IMR-90 (cell line): ENCODE data around the gene VIPR2. TPM values are rescaled to one million over a fixed set of nuclear protein-coding genes. Genes with fewer than 3 reads are reported as not detected.

Experiments
- ATAC-seq: fragments of 200-7000 bp; cut with Tn5 transposase; 2 replicates; pipeline ENCODE4 v1.9.1; 2020; ENCODE audit warnings: low read depth, mild to moderate bottlenecking, moderate library complexity
- BruUV-seq: library from RNA; stranded (reverse); fragments of 400-500 nt; replicated peaks from 2 replicates; lab custom pipeline; 2021; lab: Mats Ljungman, UMichigan
- CTCF ChIA-PET: fragments of 300-600 bp; formaldehyde crosslinking; extraction: SDS; loops from one replicate; lab custom pipeline; 2021; ENCODE audit warnings: antibody characterized with exemption; lab: Yijun Ruan, JAX
- POLR2A ChIA-PET: fragments of 300-600 bp; sonication (Branson Sonifier 250); formaldehyde crosslinking; loops from one replicate; lab custom pipeline; 2022; ENCODE audit warnings: antibody characterized with exemption; ENCODE audit not compliant: unreplicated experiment; lab: Charles Lee
- DNase-seq: peaks from one replicate; pipeline ENCODE4 v3.0.0; 2013
- H2AFZ ChIP-seq: replicated peaks from 2 replicates; pipeline ENCODE3; 2013; ENCODE audit warnings: low read length, mild to moderate bottlenecking; ENCODE audit not compliant: poor library complexity
- H2AK5ac ChIP-seq: 2 replicates; pipeline ENCODE4 v1.6.1; 2013; ENCODE audit warnings: low read depth, low read length, inconsistent platforms
- H2AK9ac ChIP-seq: replicated peaks from 2 replicates; pipeline ENCODE3; 2013; ENCODE audit warnings: mild to moderate bottlenecking, low read depth, low read length, moderate library complexity; ENCODE audit not compliant: poor library complexity
- H2BK120ac ChIP-seq: 2 replicates; pipeline ENCODE4 v1.6.1; 2013; ENCODE audit warnings: low read depth, low read length, inconsistent platforms
- H2BK15ac ChIP-seq: 3 replicates; pipeline ENCODE4 v1.6.1; 2013; ENCODE audit warnings: low read depth, low read length, inconsistent platforms
- H2BK20ac ChIP-seq: 2 replicates; pipeline ENCODE4 v1.6.1; 2013; ENCODE audit warnings: low read depth, mild to moderate bottlenecking, inconsistent platforms, low read length, moderate library complexity
- H2BK5ac ChIP-seq: 2 replicates; pipeline ENCODE4 v1.6.1; 2013; ENCODE audit warnings: mild to moderate bottlenecking, low read depth, low read length, inconsistent platforms; ENCODE audit not compliant: poor library complexity, severe bottlenecking
- H3K14ac ChIP-seq: replicated peaks from 2 replicates; pipeline ENCODE4 v1.6.1; 2013; ENCODE audit warnings: low read depth, low read length, inconsistent platforms
- H3K18ac ChIP-seq: 2 replicates; pipeline ENCODE4 v1.6.1; 2013; ENCODE audit warnings: low read depth, low read length, control low read depth
- H3K23ac ChIP-seq: 2 replicates; pipeline ENCODE4 v1.6.1; 2013; ENCODE audit warnings: low read depth, low read length, inconsistent platforms
- H3K27ac ChIP-seq: 2 replicates; pipeline ENCODE4 v1.5.1; 2013; ENCODE audit warnings: mild to moderate bottlenecking, control low read depth, low read length; ENCODE audit not compliant: insufficient read depth
- H3K27me3 ChIP-seq: 2 replicates; pipeline ENCODE4 v1.6.1; 2013; ENCODE audit warnings: low read length; ENCODE audit not compliant: control insufficient read depth, insufficient read depth
- H3K36me3 ChIP-seq: 2 replicates; pipeline ENCODE4 v1.6.1; 2013; ENCODE audit warnings: low read length, mixed read lengths; ENCODE audit not compliant: control insufficient read depth, insufficient read depth
- H3K4ac ChIP-seq: 2 replicates; pipeline ENCODE4 v1.6.1; 2013; ENCODE audit warnings: low read depth, low read length, inconsistent platforms
- H3K4me1 ChIP-seq: 2 replicates; pipeline ENCODE4 v1.6.1; 2013; ENCODE audit warnings: low read length, mixed read lengths; ENCODE audit not compliant: control insufficient read depth, insufficient read depth
- H3K4me2 ChIP-seq: 2 replicates; pipeline ENCODE4 v1.6.1; 2013; ENCODE audit warnings: low read depth, mild to moderate bottlenecking, control low read depth, low read length, moderate library complexity
- H3K4me3 ChIP-seq: 2 replicates; pipeline ENCODE4 v1.5.1; 2013; ENCODE audit warnings: low read depth, mild to moderate bottlenecking, control low read depth, low read length, moderate library complexity; ENCODE audit not compliant: insufficient read depth
- H3K56ac ChIP-seq: 2 replicates; pipeline ENCODE4 v1.6.1; 2013; ENCODE audit warnings: low read length, inconsistent platforms; ENCODE audit not compliant: insufficient read depth; ENCODE audit errors: extremely low read depth
- H3K79me1 ChIP-seq, 2 experiments: 2 replicates each; pipeline ENCODE4 v1.6.1; 2013; ENCODE audit warnings: low read length in 2 of 2, inconsistent platforms in 1 of 2, low read depth in 1 of 2
- H3K9ac ChIP-seq: 2 replicates; pipeline ENCODE4 v1.6.1; 2013; ENCODE audit warnings: low read depth, low read length, control low read depth
- H3K9me1 ChIP-seq: 2 replicates; pipeline ENCODE4 v1.6.1; 2013; ENCODE audit warnings: low read length, inconsistent platforms; ENCODE audit not compliant: insufficient read depth
- H3K9me3 ChIP-seq: 2 replicates; pipeline ENCODE4 v1.6.1; 2013; ENCODE audit warnings: low read length; ENCODE audit not compliant: control insufficient read depth, insufficient read depth
- H4K20me1 ChIP-seq: 2 replicates; pipeline ENCODE4 v1.6.1; 2013; ENCODE audit warnings: low read length, inconsistent platforms; ENCODE audit not compliant: insufficient read depth
- H4K5ac ChIP-seq: 2 replicates; pipeline ENCODE4 v1.6.1; 2013; ENCODE audit warnings: mild to moderate bottlenecking, low read depth, low read length, control low read depth
- H4K8ac ChIP-seq, 2 experiments: 2 replicates each; pipeline ENCODE4 v1.6.1; 2013; ENCODE audit warnings: low read depth in 2 of 2, low read length in 2 of 2, control low read depth in 1 of 2, inconsistent platforms in 1 of 2
- H4K91ac ChIP-seq: 2 replicates; pipeline ENCODE4 v1.6.1; 2013; ENCODE audit warnings: low read depth, low read length, inconsistent platforms; ENCODE audit not compliant: insufficient read depth
- BHLHE40 ChIP-seq: fragments of 150-350 bp; IDR thresholded peaks from 2 replicates; pipeline ENCODE4 v1.6.1; 2016; ENCODE audit warnings: mild to moderate bottlenecking, low read depth, low read length
- CEBPB ChIP-seq: IDR thresholded peaks from 2 replicates; pipeline ENCODE4 v1.6.1; 2012; ENCODE audit warnings: low read depth, low read length, improper control_type of control experiment
- CHD1 ChIP-seq: IDR thresholded peaks from 2 replicates; pipeline ENCODE4 v1.6.1; 2012; ENCODE audit warnings: low read depth, low read length, improper control_type of control experiment
- CTCF ChIP-seq: conservative IDR thresholded peaks from 2 replicates; pipeline ENCODE4 v1.5.1; 2012; ENCODE audit warnings: mild to moderate bottlenecking, low read depth, low read length, improper control_type of control experiment
- ELK1 ChIP-seq: fragments of 150-350 bp; IDR thresholded peaks from 2 replicates; pipeline ENCODE4 v1.6.1; 2016; ENCODE audit warnings: low read depth, mild to moderate bottlenecking, low read length, moderate library complexity, borderline replicate concordance
- FOS ChIP-seq: fragments of 150-350 bp; IDR thresholded peaks from 2 replicates; pipeline ENCODE4 v1.6.1; 2016; ENCODE audit warnings: low read depth, low read length
- MAFK ChIP-seq: IDR thresholded peaks from 2 replicates; pipeline ENCODE4 v1.6.1; 2012; ENCODE audit warnings: low read depth, low read length, improper control_type of control experiment
- MAZ ChIP-seq: IDR thresholded peaks from 2 replicates; pipeline ENCODE4 v1.6.1; 2012; ENCODE audit warnings: low read depth, mild to moderate bottlenecking, low read length, improper control_type of control experiment, moderate library complexity, borderline replicate concordance
- MXI1 ChIP-seq: IDR thresholded peaks from 2 replicates; pipeline ENCODE4 v1.6.1; 2012; ENCODE audit warnings: low read depth, mild to moderate bottlenecking, low read length, moderate library complexity, borderline replicate concordance
- NFE2L2 ChIP-seq: fragments of 150-350 bp; IDR thresholded peaks from 2 replicates; pipeline ENCODE4 v1.6.1; 2016; ENCODE audit warnings: low read depth, mild to moderate bottlenecking, low read length
- POLR2A ChIP-seq: IDR thresholded peaks from 2 replicates; pipeline ENCODE4 v1.6.1; 2012; ENCODE audit warnings: mild to moderate bottlenecking, low read depth, low read length
- RAD21 ChIP-seq: IDR thresholded peaks from 2 replicates; pipeline ENCODE4 v1.6.1; 2012; ENCODE audit warnings: low read length, improper control_type of control experiment
- RCOR1 ChIP-seq: IDR thresholded peaks from 2 replicates; pipeline ENCODE4 v1.6.1; 2012; ENCODE audit warnings: mild to moderate bottlenecking, low read length, improper control_type of control experiment; ENCODE audit not compliant: insufficient replicate concordance
- RFX5 ChIP-seq: IDR thresholded peaks from 2 replicates; pipeline ENCODE4 v1.8.0; 2012; ENCODE audit warnings: low read depth, mild to moderate bottlenecking, low read length, moderate library complexity
- SMC3 ChIP-seq: fragments of 150-350 bp; IDR thresholded peaks from 2 replicates; pipeline ENCODE4 v1.6.1; 2016; ENCODE audit warnings: low read depth, mild to moderate bottlenecking, antibody characterized with exemption, low read length, moderate library complexity
- WGBS, 2 experiments: methylation state at CpG; one replicate each; pipeline versions ENCODE4 v1.1.5 to v1.1.7; 2013; ENCODE audit warnings: missing lambda C conversion rate in 2 of 2; ENCODE audit not compliant: insufficient read length in 1 of 2; ENCODE audit errors: extremely low coverage in 2 of 2; 5-methylcytosine and 5-hydroxymethylcytosine counted together
- dilution Hi-C: fragments of 300-500 bp; cut with HindIII; formaldehyde crosslinking; loops from one replicate; pipeline ENCODE4 v1.14.3; 2018; ENCODE audit warnings: low sequenced_read_pairs; ENCODE audit not compliant: unreplicated experiment
- in situ Hi-C: fragments of 300-500 bp; cut with MboI; formaldehyde crosslinking; loops from 3 replicates; pipeline ENCODE4 v1.14.3; 2019; ENCODE audit warnings: low sequenced_read_pairs, inconsistent platforms, mixed read lengths
- intact Hi-C: fragments of 100-400 bp; cut with micrococcal nuclease; formaldehyde crosslinking; loops from 2 replicates; pipeline ENCODE4 v1.10.0; 2022
- polyA plus RNA-seq, 3 experiments: library from polyadenylated mRNA; depleted of rRNA; stranded (reverse); fragments of >200 nt; gene quantifications; 2 replicates each; pipeline ENCODE4 v1.2.3, GENCODE V29; 2012; ENCODE audit warnings: low replicate concordance in 1 of 3
- total RNA-seq: library from RNA; depleted of rRNA; stranded (reverse); fragments of >200 nt; gene quantifications from 2 replicates; pipeline ENCODE4 v1.2.3, GENCODE V29; 2012
- TF ChIP-seq, protein P1 (sequence below): fragments of 150-350 bp; IDR thresholded peaks from 2 replicates; pipeline ENCODE4 v1.6.1; 2017; ENCODE audit warnings: mild to moderate bottlenecking, antibody characterized with exemption, low read length, low read depth

Gene VIPR2
- total and polyA plus RNA-seq, 2 of the 4 experiments (the other 2 are of a cell fraction), result not detected

DNA sequence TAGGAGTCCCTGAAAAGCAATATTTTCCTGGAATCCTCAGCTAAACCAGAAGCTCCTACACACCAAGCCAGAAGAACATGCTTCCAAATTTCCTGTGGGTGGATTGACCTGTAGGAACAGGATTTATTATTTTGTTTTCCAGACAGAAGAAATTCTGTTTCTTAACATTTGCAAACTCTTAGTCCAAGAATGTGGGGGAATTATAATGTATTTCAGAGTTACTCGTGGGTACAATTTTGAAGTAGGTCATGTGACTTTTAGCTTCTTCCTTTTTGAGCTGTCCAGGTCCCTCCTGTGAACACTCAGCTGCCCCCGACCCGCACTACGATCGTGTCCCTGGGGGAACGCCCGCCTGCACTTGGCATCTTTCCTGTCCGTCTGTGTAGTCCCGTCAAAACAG is 27.7 kb upstream of the VIPR2 start:
- H3K18ac ChIP-seq, result no peak overlapping the region
- TF ChIP-seq ELK1 (no peak), BHLHE40 (no peak), MXI1 (no peak), CHD1 (no peak), CEBPB (no peak), MAFK (no peak), NFE2L2 (no peak), RCOR1 (no peak), FOS (no peak), POLR2A (no peak), RAD21 (no peak), CTCF (no peak), MAZ (no peak), RFX5 (no peak), SMC3 (no peak)
- TF ChIP-seq, protein P1, sequence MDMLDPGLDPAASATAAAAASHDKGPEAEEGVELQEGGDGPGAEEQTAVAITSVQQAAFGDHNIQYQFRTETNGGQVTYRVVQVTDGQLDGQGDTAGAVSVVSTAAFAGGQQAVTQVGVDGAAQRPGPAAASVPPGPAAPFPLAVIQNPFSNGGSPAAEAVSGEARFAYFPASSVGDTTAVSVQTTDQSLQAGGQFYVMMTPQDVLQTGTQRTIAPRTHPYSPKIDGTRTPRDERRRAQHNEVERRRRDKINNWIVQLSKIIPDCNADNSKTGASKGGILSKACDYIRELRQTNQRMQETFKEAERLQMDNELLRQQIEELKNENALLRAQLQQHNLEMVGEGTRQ, result no peak
- H3K9me1 ChIP-seq, result no peaks in the 10 kb centered on the region
- no peak overlapping the region for H3K56ac ChIP-seq
- no peak overlapping the region for H3K27ac ChIP-seq
- H2BK20ac ChIP-seq, result no peak overlapping the region
- in situ Hi-C loops, result no loop called here
- H3K4me2 ChIP-seq, result no peak overlapping the region
- no peak overlapping the region for H2BK15ac ChIP-seq
- ChIA-PET POLR2A (no interaction called here), CTCF (no interaction called here)
- H3K23ac ChIP-seq, result no peak overlapping the region
- no peak for DNase-seq
- no peak overlapping the region for H3K14ac ChIP-seq
- no peaks in the 10 kb centered on the region for H3K79me1 ChIP-seq
- no peak overlapping the region for H4K8ac ChIP-seq
- H4K20me1 ChIP-seq, result no peaks in the 10 kb centered on the region
- H2BK5ac ChIP-seq, result no peak overlapping the region
- no peak overlapping the region for H3K4me3 ChIP-seq
- no peak overlapping the region for H3K9ac ChIP-seq
- no peak overlapping the region for H2AFZ ChIP-seq
- H3K4ac ChIP-seq, result no peak overlapping the region
- no peak overlapping the region for H4K5ac ChIP-seq
- no peaks in the 10 kb centered on the region for H3K36me3 ChIP-seq
- BruUV-seq, result no TSS peak
- dilution Hi-C loops, result no loop called here
- no peak overlapping the region for H2AK9ac ChIP-seq
- H4K91ac ChIP-seq, result no peak overlapping the region
- no CpG with 5 or more reads among the region's 9 CpGs for WGBS, 2 experiments
- no peak overlapping the region for H2AK5ac ChIP-seq
- ATAC-seq, result no peak
- no peak overlapping the region for H2BK120ac ChIP-seq
- no peaks in the 10 kb centered on the region for H3K27me3 ChIP-seq
- intact Hi-C loops, result no loop called here
- peaks cover 29% of the 10 kb centered on the region for H3K9me3 ChIP-seq
- H3K4me1 ChIP-seq, result no peaks in the 10 kb centered on the region
